H1 (cell line): ENCODE measurements around the gene EPHA5. TPM values are rescaled to one million over a fixed set of nuclear protein-coding genes. Genes with fewer than 3 reads are reported as not detected.

ENCODE experiments used
- CTCF ChIA-PET: fragments of 300-600 bp; sonication (Branson Sonifier 250); formaldehyde crosslinking; loops from one replicate; lab custom pipeline; 2021; ENCODE audit not compliant: partially characterized antibody; lab: Charles Lee
- POLR2A ChIA-PET: fragments of 300-600 bp; sonication (Branson Sonifier 250); formaldehyde crosslinking; loops from one replicate; lab custom pipeline; 2021; ENCODE audit warnings: inconsistent platforms; ENCODE audit not compliant: partially characterized antibody; lab: Charles Lee
- DNase-seq, 2 experiments: peaks; one replicate each; pipeline versions ENCODE4 v3.0.0 to v3.0.0-alpha.2; 2010 to 2022; ENCODE audit warnings: low spot score in 2 of 2, low read depth in 1 of 2, mixed read lengths in 1 of 2
- FAIRE-seq: peaks from 2 replicates; lab custom pipeline; 2011; peaks lifted over from hg19 to GRCh38; lab: Jason Lieb, UNC
- H2AFZ ChIP-seq: 2 replicates; pipeline ENCODE4 v1.8.1; 2012; ENCODE audit warnings: low read length, inconsistent platforms
- H2AK5ac ChIP-seq: 2 replicates; pipeline ENCODE4 v1.6.1; 2013; ENCODE audit warnings: low read depth, low read length
- H2BK120ac ChIP-seq: replicated peaks from 2 replicates; pipeline ENCODE3; 2013; ENCODE audit warnings: low read depth, low read length, inconsistent platforms
- H2BK12ac ChIP-seq: 2 replicates; pipeline ENCODE4 v1.6.1; 2013; ENCODE audit warnings: low read depth, low read length
- H2BK15ac ChIP-seq: 2 replicates; pipeline ENCODE4 v1.6.1; 2013; ENCODE audit warnings: low read length
- H2BK20ac ChIP-seq: 2 replicates; pipeline ENCODE4 v1.6.1; 2013; ENCODE audit warnings: low read length
- H2BK5ac ChIP-seq: 2 replicates; pipeline ENCODE4 v1.6.1; 2013; ENCODE audit warnings: low read depth, low read length
- H3K14ac ChIP-seq: 2 replicates; pipeline ENCODE4 v1.6.1; 2013; ENCODE audit warnings: inconsistent platforms; ENCODE audit not compliant: insufficient read length
- H3K18ac ChIP-seq: 2 replicates; pipeline ENCODE4 v1.6.1; 2013; ENCODE audit warnings: low read length; ENCODE audit errors: extremely low read depth
- H3K23ac ChIP-seq: 2 replicates; pipeline ENCODE4 v1.6.1; 2013; ENCODE audit warnings: inconsistent platforms; ENCODE audit not compliant: insufficient read length
- H3K23me2 ChIP-seq: 2 replicates; pipeline ENCODE4 v1.6.1; 2013; ENCODE audit warnings: low read depth, low read length
- H3K27ac ChIP-seq: 2 replicates; pipeline ENCODE4 v1.6.1; 2011; ENCODE audit warnings: low read depth, low read length, inconsistent platforms
- H3K27me3 ChIP-seq, 4 experiments: replicated peaks in 1 of 4; 1 replicate in 1 of 4; 2 replicates in 3 of 4; pipeline versions ENCODE4 v1.6.1 to v1.8.1; 2011 to 2013; ENCODE audit warnings: low read length in 3 of 4, mild to moderate bottlenecking in 3 of 4, inconsistent platforms in 2 of 4, mixed read lengths in 2 of 4, moderate library complexity in 1 of 4; ENCODE audit not compliant: control insufficient read depth in 3 of 4, insufficient read depth in 3 of 4; ENCODE audit errors: extremely low read depth in 1 of 4
- H3K36me3 ChIP-seq, 4 experiments: 2 replicates each; pipeline versions ENCODE4 v1.6.1 to v1.8.1; 2011 to 2013; ENCODE audit warnings: mild to moderate bottlenecking in 4 of 4, low read length in 3 of 4, moderate library complexity in 2 of 4, control low read depth in 1 of 4, inconsistent platforms in 1 of 4; ENCODE audit not compliant: insufficient read depth in 4 of 4, control insufficient read depth in 2 of 4
- H3K4ac ChIP-seq: replicated peaks from 2 replicates; pipeline ENCODE3; 2013; ENCODE audit warnings: low read length, low read depth, mixed read lengths, inconsistent platforms; ENCODE audit not compliant: insufficient read length
- H3K4me1 ChIP-seq, 4 experiments: replicated peaks in 1 of 4; 1 replicate in 1 of 4; 2 replicates in 3 of 4; pipeline versions ENCODE4 v1.6.1 to v1.8.1; 2011 to 2013; ENCODE audit warnings: low read length in 3 of 4, inconsistent platforms in 2 of 4, mixed read lengths in 1 of 4; ENCODE audit not compliant: insufficient read depth in 4 of 4, control insufficient read depth in 3 of 4
- H3K4me2 ChIP-seq, 2 experiments: 2 replicates each; pipeline versions ENCODE4 v1.6.1 to v1.8.1; 2011 to 2013; ENCODE audit warnings: low read depth in 2 of 2, low read length in 2 of 2, control low read depth in 1 of 2, inconsistent platforms in 1 of 2, mild to moderate bottlenecking in 1 of 2; ENCODE audit not compliant: insufficient read depth in 1 of 2
- H3K4me3 ChIP-seq, 4 experiments: fragments of 200-600, 300-600 bp in 1 of 4; sonication (generic), shearing (Covaris generic), sonication (Bioruptor Twin) in 1 of 4; 2 replicates each; pipeline versions ENCODE4 v1.5.1 to v1.8.1; 2011 to 2016; ENCODE audit warnings: low read length in 4 of 4, low read depth in 3 of 4, control low read depth in 2 of 4, inconsistent platforms in 2 of 4, mild to moderate bottlenecking in 2 of 4, mixed read lengths in 1 of 4, moderate library complexity in 1 of 4; ENCODE audit not compliant: insufficient read depth in 2 of 4; ENCODE audit errors: extremely low read depth in 1 of 4
- H3K56ac ChIP-seq: replicated peaks from 2 replicates; pipeline ENCODE3; 2013; ENCODE audit warnings: low read depth, mild to moderate bottlenecking, mixed read lengths, low read length, inconsistent platforms; ENCODE audit not compliant: insufficient read length
- H3K79me1 ChIP-seq: 2 replicates; pipeline ENCODE4 v1.6.1; 2013; ENCODE audit warnings: low read depth, low read length, control low read depth
- H3K79me2 ChIP-seq, 2 experiments: 2 replicates each; pipeline versions ENCODE4 v1.6.1 to v1.8.1; 2012 to 2013; ENCODE audit warnings: low read length in 2 of 2, mild to moderate bottlenecking in 2 of 2, inconsistent platforms in 1 of 2; ENCODE audit not compliant: insufficient read depth in 2 of 2, control insufficient read depth in 1 of 2
- H3K9ac ChIP-seq, 4 experiments: replicated peaks in 1 of 4; 1 replicate in 1 of 4; 2 replicates in 3 of 4; pipeline versions ENCODE4 v1.6.1 to v1.8.1; 2011 to 2013; ENCODE audit warnings: low read depth in 3 of 4, low read length in 3 of 4, control low read depth in 2 of 4, mild to moderate bottlenecking in 2 of 4, moderate library complexity in 2 of 4, inconsistent platforms in 1 of 4; ENCODE audit errors: extremely low read depth in 1 of 4
- H3K9me3 ChIP-seq, 2 experiments: 2 replicates each; pipeline versions ENCODE4 v1.6.1 to v1.8.1; 2012 to 2013; ENCODE audit warnings: mild to moderate bottlenecking in 2 of 2, moderate library complexity in 2 of 2, control low read depth in 1 of 2, inconsistent platforms in 1 of 2, low read depth in 1 of 2, low read length in 1 of 2, mixed read lengths in 1 of 2; ENCODE audit not compliant: insufficient read depth in 2 of 2
- H4K20me1 ChIP-seq, 2 experiments: replicated peaks in 1 of 2; 2 replicates each; pipeline versions ENCODE3 to v1.8.1; 2011 to 2013; ENCODE audit warnings: inconsistent platforms in 2 of 2, low read length in 2 of 2, mild to moderate bottlenecking in 1 of 2; ENCODE audit not compliant: insufficient read depth in 2 of 2, control insufficient read depth in 1 of 2
- H4K5ac ChIP-seq: 2 replicates; pipeline ENCODE4 v1.6.1; 2013; ENCODE audit warnings: low read length, low read depth, mixed read lengths, inconsistent platforms; ENCODE audit not compliant: insufficient read length
- H4K8ac ChIP-seq: 2 replicates; pipeline ENCODE4 v1.8.0; 2013; ENCODE audit warnings: mild to moderate bottlenecking, moderate library complexity, low read length, inconsistent platforms; ENCODE audit not compliant: insufficient read depth; ENCODE audit errors: extremely low read depth
- H4K91ac ChIP-seq: replicated peaks from 2 replicates; pipeline ENCODE3; 2013; ENCODE audit warnings: low read length, mixed read lengths, inconsistent platforms; ENCODE audit not compliant: insufficient read length
- BACH1 ChIP-seq: IDR thresholded peaks from 2 replicates; pipeline ENCODE4 v1.6.1; 2012; ENCODE audit warnings: low read length, improper control_type of control experiment
- CBX8 ChIP-seq: fragments of 300-800, 300-1000 bp; sonication (generic); IDR thresholded peaks from 2 replicates; pipeline ENCODE4 v1.7.1; 2016; ENCODE audit warnings: low read depth, low read length, borderline replicate concordance
- CHD2 ChIP-seq: IDR thresholded peaks from 2 replicates; pipeline ENCODE4 v1.6.1; 2012; ENCODE audit warnings: low read length, improper control_type of control experiment
- MAFK ChIP-seq: IDR thresholded peaks from 2 replicates; pipeline ENCODE4 v1.6.1; 2012; ENCODE audit warnings: low read depth, mild to moderate bottlenecking, improper control_type of control experiment, low read length
- NRF1 ChIP-seq: IDR thresholded peaks from 2 replicates; pipeline ENCODE4 v1.6.1; 2011; ENCODE audit warnings: mild to moderate bottlenecking, low read depth, low read length, improper control_type of control experiment
- RFX5 ChIP-seq: IDR thresholded peaks from 2 replicates; pipeline ENCODE4 v1.6.1; 2011; ENCODE audit warnings: low read depth, low read length, improper control_type of control experiment, borderline replicate concordance
- TAF7 ChIP-seq: optimal IDR thresholded peaks from 2 replicates; pipeline ENCODE3; 2011; ENCODE audit warnings: low read depth, mild to moderate bottlenecking, inconsistent platforms, low read length, moderate library complexity, borderline replicate concordance
- TEAD4 ChIP-seq: IDR thresholded peaks from 2 replicates; pipeline ENCODE4 v1.6.1; 2012; ENCODE audit warnings: low read depth, low read length, inconsistent platforms, mixed read lengths
- ZNF274 ChIP-seq: IDR thresholded peaks from 2 replicates; pipeline ENCODE4 v1.7.0; 2012; ENCODE audit warnings: low read length, borderline replicate concordance; ENCODE audit errors: extremely low read depth
- WGBS, 2 experiments: shearing (Covaris generic) in 1 of 2; methylation state at CpG; one replicate each; pipeline versions ENCODE4 v1.1.6 to v1.1.7; 2013 to 2015; ENCODE audit warnings: low lambda C conversion rate in 2 of 2, mixed read lengths in 2 of 2, inconsistent platforms in 1 of 2, low coverage in 1 of 2, missing lambda C conversion rate in 1 of 2; ENCODE audit not compliant: insufficient replicate concordance in 2 of 2, insufficient coverage in 1 of 2, insufficient read length in 1 of 2; ENCODE audit errors: extremely low coverage in 1 of 2, missing lambda C conversion rate in 1 of 2; 5-methylcytosine and 5-hydroxymethylcytosine counted together
- polyA plus RNA-seq, 7 experiments: library from polyadenylated mRNA; depleted of rRNA in 3 of 7; stranded (reverse) in 5 of 7; unstranded in 2 of 7; fragments of >200 nt in 5 of 7; fragments of 200-250 nt in 2 of 7; gene quantifications; 1 replicate in 5 of 7; 2 replicates in 1 of 7; 4 replicates in 1 of 7; pipeline versions ENCODE4 v1.2.1 to v1.2.3, GENCODE V29; 2011 to 2013; ENCODE audit warnings: missing spikeins in 2 of 7, mixed read lengths in 2 of 7
- total RNA-seq: library from RNA; stranded (reverse); fragmentation: NEBNext Ultra II Directional; extraction: Animal tissue kit (Norgen Biotek cat#: 25700); gene quantifications from 2 replicates; pipeline ENCODE4 v1.2.1, GENCODE V29; 2021

Gene EPHA5
- total and polyA plus RNA-seq, 2 of the 8 experiments (the other 6 are each of a cell fraction or from before 2014, with no cell fraction given), result 0.03 to 0.11 TPM

DNA sequence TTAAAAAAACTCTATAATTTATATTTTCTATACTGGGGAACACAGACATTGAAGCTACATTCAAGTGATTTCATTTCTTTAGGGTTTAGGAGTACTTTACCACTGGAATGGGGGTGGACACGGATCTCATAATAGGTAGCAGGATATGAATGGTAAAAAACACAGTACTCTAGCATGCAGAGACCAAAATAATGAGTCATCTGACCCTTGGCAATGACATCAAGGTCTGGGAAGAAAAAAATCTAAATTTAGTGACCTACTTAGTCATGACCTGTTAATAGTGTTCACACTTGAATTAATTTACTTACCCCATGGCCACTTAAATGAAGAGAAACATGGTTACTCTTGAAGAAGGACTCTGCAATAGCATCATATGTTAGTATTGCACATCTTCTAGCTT is 187.9 kb downstream of the EPHA5 start:
- CTCF ChIA-PET, result no interaction called here
- H2BK120ac ChIP-seq, result no peak overlapping the region
- no peak overlapping the region for H3K14ac ChIP-seq
- H3K4me1 ChIP-seq, result 0 out of 7 replicates have a peak, but pooled peaks cover 0 to under 1% (median 0%) of the 10 kb centered on the region in 4 experiments
- no peak overlapping the region for H2BK15ac ChIP-seq
- no peak overlapping the region for H3K23ac ChIP-seq
- H3K4ac ChIP-seq, result no peak overlapping the region
- no peaks in the 10 kb centered on the region for H3K79me1 ChIP-seq
- H3K18ac ChIP-seq, result no peak overlapping the region
- no peak overlapping the region for H2AK5ac ChIP-seq
- no peaks in the 10 kb centered on the region for H3K9me3 ChIP-seq
- H3K79me2 ChIP-seq, result no peaks in the 10 kb centered on the region
- FAIRE-seq (no peak), DNase-seq (no peak)
- H2BK20ac ChIP-seq, result no peak overlapping the region
- H4K20me1 ChIP-seq, result no peaks in the 10 kb centered on the region
- H3K4me2 ChIP-seq, result no peak overlapping the region
- no peak overlapping the region for H2AFZ ChIP-seq
- POLR2A ChIA-PET, result no interaction called here
- H3K4me3 ChIP-seq, result no peak overlapping the region
- H3K27me3 ChIP-seq, result no peaks in the 10 kb centered on the region
- H4K8ac ChIP-seq, result no peak overlapping the region
- no peak overlapping the region for H2BK12ac ChIP-seq
- no peaks in the 10 kb centered on the region for H3K23me2 ChIP-seq
- H3K27ac ChIP-seq, result no peak overlapping the region
- H3K9ac ChIP-seq, result no peak overlapping the region
- 95% methylated on average over 1 of the region's 1 CpG; no CpG with 5 or more reads in 1 of the 2 experiments for WGBS, 2 experiments
- H4K91ac ChIP-seq, result no peak overlapping the region
- no peak overlapping the region for H4K5ac ChIP-seq
- no peak overlapping the region for H2BK5ac ChIP-seq
- H3K56ac ChIP-seq, result no peak overlapping the region
- H3K36me3 ChIP-seq, result no peaks in the 10 kb centered on the region
- TF ChIP-seq BACH1 (no peak), TEAD4 (no peak), TAF7 (no peak), CBX8 (no peak), RFX5 (no peak), NRF1 (no peak), ZNF274 (no peak), CHD2 (no peak), MAFK (no peak)
